Measurements from ENCODE around the gene KSR1.

Gene KSR1

GRCh38 chr17:27475070-27475673 is 18.9 kb downstream of the KSR1 start:
- DNase-seq = no peak

- DNase-seq = no peak
Measured at GRCh38 chr17:27475981-27476895, 20.0 kb downstream of the KSR1 start.

- no peak for DNase-seq
Measured at GRCh38 chr17:27477050-27477888, 21.0 kb downstream of the KSR1 start.

GRCh38 chr17:27477971-27478684 is 21.9 kb downstream of the KSR1 start:
- no peak for DNase-seq

- DNase-seq = no peak
Measured at GRCh38 chr17:27478901-27479538, 22.8 kb downstream of the KSR1 start.

GRCh38 chr17:27479838-27480237 is 23.6 kb downstream of the KSR1 start:
- DNase-seq = no peak

GRCh38 chr17:27480699-27481098 is 24.5 kb downstream of the KSR1 start:
- DNase-seq = no peak

- DNase-seq = no peak
Measured at GRCh38 chr17:27481327-27481726, 25.1 kb downstream of the KSR1 start.

GRCh38 chr17:27485125-27485524 is 28.9 kb downstream of the KSR1 start:
- no peak for DNase-seq

GRCh38 chr17:27485716-27486495 is 29.7 kb downstream of the KSR1 start:
- DNase-seq = no peak

- no peak for DNase-seq
Measured at GRCh38 chr17:27486741-27487140, 30.5 kb downstream of the KSR1 start.

GRCh38 chr17:27488231-27488630 is 32.0 kb downstream of the KSR1 start:
- DNase-seq = no peak

- DNase-seq = no peak
Measured at GRCh38 chr17:27489045-27489715, 32.9 kb downstream of the KSR1 start.

GRCh38 chr17:27490391-27490790 is 34.1 kb downstream of the KSR1 start:
- DNase-seq = no peak

GRCh38 chr17:27491713-27492190 is 35.5 kb downstream of the KSR1 start:
- DNase-seq = no peak

- no peak for DNase-seq
Measured at GRCh38 chr17:27492470-27492869, 36.2 kb downstream of the KSR1 start.

GRCh38 chr17:27493088-27493487 is 36.8 kb downstream of the KSR1 start:
- no peak for DNase-seq

- DNase-seq = no peak
Measured at GRCh38 chr17:27494192-27495091, 38.2 kb downstream of the KSR1 start.

- no peak for DNase-seq
Measured at GRCh38 chr17:27495460-27495859, 39.2 kb downstream of the KSR1 start.

- no peak for DNase-seq
Measured at GRCh38 chr17:27496005-27496404, 39.8 kb downstream of the KSR1 start.
